ENCODE data around the gene DUSP6. TPM values are rescaled to one million over a fixed set of nuclear protein-coding genes. Genes with fewer than 3 reads are reported as not detected.

The DUSP6 gene
- total RNA-seq, 1 donor from 2014 or later, result 370 TPM

- Histone ChIP-seq H3K27me3 (no peaks in the 10 kb centered on the region), H3K4me3 (no peak overlapping the region), H3K9me3 (no peaks in the 10 kb centered on the region), H3K4me1 (peaks cover 0 to 3% of the 10 kb centered on the region in 2 donors), H3K36me3 (no peaks in the 10 kb centered on the region), H3K27ac (no peak overlapping the region)
- TF ChIP-seq CTCF (IDR thresholded peaks at IDR 0.05), result no peak
- intact Hi-C loops (cut with DNase I), result no loop called here
- DNase-seq (ENCODE audit: low spot score in 2 of 2), result no peak
These were observed 38.1 kb downstream of the DUSP6 start for GRCh38 chr12:89314060-89314761.

- Histone ChIP-seq H3K9me3 (no peaks in the 10 kb centered on the region), H3K27ac (no peak overlapping the region), H3K4me3 (no peak overlapping the region), H3K27me3 (no peaks in the 10 kb centered on the region), H3K36me3 (no peaks in the 10 kb centered on the region), H3K4me1 (peaks cover 0 to 3% of the 10 kb centered on the region in 2 donors)
- no peak for DNase-seq (ENCODE audit: low spot score in 2 of 2)
- no peak for TF ChIP-seq CTCF (IDR thresholded peaks at IDR 0.05)
- intact Hi-C loops (cut with DNase I), result loop anchor here (2.0 kb wide), 1 partner anchor 31 kb away; no protein-coding TSS in a partner anchor
These were observed 40.5 kb downstream of the DUSP6 start for GRCh38 chr12:89311703-89312293.

- Histone ChIP-seq H3K27me3 (no peaks in the 10 kb centered on the region), H3K36me3 (no peaks in the 10 kb centered on the region), H3K4me3 (no peak overlapping the region), H3K9me3 (no peaks in the 10 kb centered on the region), H3K4me1 (peaks cover 0 to 3% of the 10 kb centered on the region in 2 donors), H3K27ac (peak overlapping the region; percentile 67 to 73)
- no peak for TF ChIP-seq CTCF (IDR thresholded peaks at IDR 0.05)
- intact Hi-C loops (cut with DNase I), result loop anchor here (2.0 kb wide), 1 partner anchor 33 kb away; no protein-coding TSS in a partner anchor
- DNase-seq (ENCODE audit: low spot score in 2 of 2), result no peak
These were observed 42.5 kb downstream of the DUSP6 start for GRCh38 chr12:89309815-89310214.

GRCh38 chr12:89309440-89309802 is 42.9 kb downstream of the DUSP6 start:
- Histone ChIP-seq H3K36me3 (no peaks in the 10 kb centered on the region), H3K27ac (peak overlapping the region; percentile 67 to 73), H3K4me3 (no peak overlapping the region), H3K9me3 (no peaks in the 10 kb centered on the region), H3K4me1 (peaks cover 0 to 4% of the 10 kb centered on the region in 2 donors), H3K27me3 (no peaks in the 10 kb centered on the region)
- intact Hi-C loops (cut with DNase I), result no loop called here
- no peak for TF ChIP-seq CTCF (IDR thresholded peaks at IDR 0.05)
- DNase-seq (ENCODE audit: low spot score in 2 of 2), result no peak

GRCh38 chr12:89307474-89308253 is 44.6 kb downstream of the DUSP6 start:
- peaks cover 0 to 4% of the 10 kb centered on the region in 2 donors for H3K4me1 ChIP-seq
- no peak overlapping the region for H3K4me3 ChIP-seq
- H3K36me3 ChIP-seq, result no peaks in the 10 kb centered on the region
- TF ChIP-seq CTCF (IDR thresholded peaks at IDR 0.05), result no peak
- H3K9me3 ChIP-seq, result no peaks in the 10 kb centered on the region
- H3K27me3 ChIP-seq, result no peaks in the 10 kb centered on the region
- DNase-seq (ENCODE audit: low spot score in 2 of 2), result no peak
- no peak overlapping the region for H3K27ac ChIP-seq
- intact Hi-C loops (cut with DNase I), result no loop called here
